HG03175 (cell line): Measurements from ENCODE around the gene VGLL1.

Source experiments
- ATAC-seq: cut with Tn5 transposase; IDR thresholded peaks from one replicate; pipeline ENCODE4 v1.9.1; 2021; ENCODE audit warnings: mild to moderate bottlenecking, moderate library complexity; ENCODE audit not compliant: unreplicated experiment

VGLL1 gene

DNA sequence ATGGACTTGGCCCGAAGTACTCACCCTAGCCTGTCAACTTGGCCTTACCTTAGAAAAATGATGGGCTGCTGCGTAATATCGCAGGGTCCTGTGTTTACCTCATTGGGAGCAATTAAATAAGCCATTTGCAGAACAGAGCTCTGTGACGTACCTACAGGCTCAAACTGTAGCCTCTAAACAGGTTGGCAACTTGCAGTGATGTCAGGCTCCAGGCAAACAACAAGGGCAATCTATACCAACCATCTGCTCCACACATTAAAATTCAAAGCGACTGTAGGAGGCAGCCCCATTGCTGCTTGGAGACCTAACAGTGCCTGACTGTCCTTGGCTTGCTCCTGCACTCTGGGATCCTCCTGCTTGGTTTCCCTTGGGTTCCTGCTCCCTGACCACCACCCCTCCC, 17.2 kb downstream of the VGLL1 start:
- ATAC-seq, result no peak

DNA sequence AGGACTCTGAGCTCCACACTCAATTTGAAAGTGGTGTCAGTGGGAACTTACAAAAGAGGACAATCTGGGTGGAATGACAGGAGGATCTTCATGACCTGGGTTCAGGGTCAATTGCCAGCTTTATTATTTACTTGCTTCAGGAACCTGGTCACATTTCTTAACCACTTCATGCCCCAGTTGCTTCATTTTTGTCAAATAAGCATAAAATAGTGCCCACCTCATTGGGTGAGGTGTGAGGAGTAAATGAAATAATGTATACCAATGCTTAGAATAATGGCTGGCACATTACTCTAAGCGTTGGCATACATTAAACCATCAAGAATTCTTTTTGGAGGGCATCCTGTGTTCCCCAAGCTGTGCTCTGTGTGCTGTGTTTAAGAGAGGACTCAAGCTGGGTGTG, 19.4 kb downstream of the VGLL1 start:
- ATAC-seq, result no peak

DNA sequence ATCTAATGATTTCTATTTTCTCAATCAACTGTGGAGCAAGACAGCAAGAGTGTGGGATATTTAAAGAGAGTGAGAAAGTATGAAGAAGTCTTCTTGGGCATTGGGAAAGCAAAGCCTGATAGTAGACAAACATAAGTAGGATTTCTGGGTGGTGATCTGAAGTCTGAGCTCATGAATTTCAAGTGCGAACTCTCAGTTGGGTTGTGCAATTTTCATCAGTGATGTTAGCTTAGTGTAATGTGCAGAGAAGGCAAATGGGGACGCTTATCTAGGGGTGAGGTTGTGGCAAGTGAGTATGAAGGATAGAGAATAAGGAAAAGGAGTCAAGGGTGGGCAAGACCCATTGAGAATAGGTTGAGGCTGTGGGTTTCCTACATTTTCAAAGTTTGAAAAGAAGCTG, 23.7 kb downstream of the VGLL1 start:
- no peak for ATAC-seq

DNA sequence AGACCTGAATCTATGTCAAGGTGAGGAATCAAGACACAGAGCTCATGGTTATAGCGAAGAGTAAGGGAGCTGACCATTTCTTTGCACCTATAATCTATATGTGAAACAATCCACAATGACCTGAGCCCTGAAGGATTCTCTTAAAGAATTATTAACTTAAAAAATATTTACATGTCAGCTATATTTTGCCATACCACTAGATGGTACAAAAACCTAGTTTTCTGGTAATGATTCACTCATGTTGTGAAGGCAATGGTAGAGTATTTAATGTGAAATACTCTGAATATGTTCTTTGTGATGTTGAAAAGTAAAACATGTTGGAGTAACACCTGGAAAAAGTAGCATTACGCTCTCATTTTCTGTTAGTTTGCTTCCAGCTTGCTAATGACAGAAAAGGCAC, 40.0 kb downstream of the VGLL1 start:
- peak; percentile 76 for ATAC-seq

DNA sequence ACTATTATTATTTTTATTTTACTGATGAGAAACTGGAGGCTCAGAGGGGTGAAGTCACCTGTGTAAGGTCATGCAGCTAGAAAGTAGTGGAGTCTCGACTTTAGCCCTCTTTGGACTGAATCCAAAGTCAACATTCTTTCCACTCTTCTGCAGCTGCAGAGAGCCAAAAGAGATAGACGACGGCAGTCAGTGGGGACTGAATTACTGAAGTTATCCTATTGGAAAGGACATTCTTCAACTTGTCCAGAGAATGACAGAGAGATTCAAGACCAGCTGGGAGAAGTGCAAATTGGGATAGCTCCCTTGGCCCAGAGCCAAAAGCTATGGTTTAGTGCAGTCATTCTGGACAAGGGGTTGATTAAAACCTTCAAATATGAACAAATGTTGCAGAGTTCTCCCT, 42.5 kb downstream of the VGLL1 start:
- ATAC-seq, result no peak

DNA sequence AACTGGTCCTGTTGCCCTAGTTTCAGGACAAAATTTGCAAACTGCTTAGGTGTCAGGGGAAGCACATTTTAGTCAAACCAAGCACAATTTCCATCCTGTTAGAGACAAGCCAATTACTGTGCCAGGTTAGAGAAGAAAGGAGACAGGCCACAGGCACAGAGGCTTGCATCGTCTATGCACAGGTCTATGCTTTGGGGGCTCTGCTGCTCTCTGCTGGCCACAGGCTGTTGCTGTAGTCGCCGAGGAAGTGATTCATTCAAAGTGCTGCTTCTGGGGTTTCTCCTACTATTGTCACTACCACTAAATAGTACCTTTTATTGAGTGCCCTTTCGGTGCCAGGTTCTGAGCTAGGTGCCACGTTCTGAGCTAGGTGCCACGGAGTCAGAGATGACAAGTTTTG, 45.5 kb downstream of the VGLL1 start:
- ATAC-seq, result peak; percentile 95

DNA sequence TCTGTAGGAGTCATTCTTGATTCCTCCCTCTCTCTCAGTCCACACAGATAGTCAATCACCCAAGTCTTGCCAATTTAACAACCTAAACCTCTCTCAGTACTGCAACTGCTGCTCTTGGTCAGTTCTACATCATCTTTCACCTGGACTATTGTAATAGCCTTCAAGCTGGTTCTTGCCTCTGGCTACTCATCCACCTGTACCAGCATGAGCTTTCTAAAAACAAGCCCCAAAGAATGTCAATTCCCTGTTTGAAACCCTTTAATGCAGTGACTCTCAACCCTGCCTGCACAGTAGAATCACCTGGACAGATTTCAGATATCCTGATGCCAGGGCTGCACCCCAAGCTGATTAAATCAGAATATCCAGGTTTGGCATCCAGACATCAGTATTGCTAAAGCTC, 48.3 kb downstream of the VGLL1 start:
- ATAC-seq, result no peak

DNA sequence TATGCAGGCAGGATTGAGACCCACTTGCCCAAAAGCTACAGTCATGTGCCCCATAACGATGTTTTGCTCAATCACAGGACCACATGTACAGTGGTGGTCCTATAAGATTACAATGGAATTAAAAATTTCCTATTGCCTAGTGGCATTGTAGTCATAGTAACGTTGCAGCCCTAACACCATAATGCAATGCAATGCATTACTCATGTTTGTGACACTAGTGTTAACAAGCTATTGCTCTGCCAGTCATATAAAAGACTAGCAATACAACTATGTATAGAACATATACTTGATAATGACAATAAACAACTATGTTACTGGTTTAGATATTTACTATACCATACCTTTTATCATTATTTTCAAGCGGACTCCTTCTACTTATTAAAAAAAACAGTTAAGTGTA, 50.6 kb downstream of the VGLL1 start:
- ATAC-seq, result no peak

DNA sequence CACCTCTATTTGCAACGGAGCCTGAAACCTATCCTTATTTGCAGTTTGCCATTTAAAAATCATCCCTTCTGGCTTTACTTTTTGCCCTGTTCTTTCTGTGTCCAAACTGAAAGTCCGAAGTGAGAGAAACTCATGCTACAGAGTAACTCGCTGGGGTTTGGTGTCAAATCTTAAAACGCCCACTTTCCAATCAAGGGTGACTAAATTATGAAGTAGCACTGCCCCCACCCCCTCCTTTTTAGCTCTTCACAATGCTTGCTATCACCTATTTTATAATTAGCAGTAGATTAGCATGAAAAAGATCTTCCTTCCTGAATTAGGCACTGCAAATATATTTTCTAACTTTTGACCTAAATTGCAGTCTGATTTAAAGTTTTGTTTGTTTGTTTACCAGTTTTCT, 52.5 kb downstream of the VGLL1 start:
- peak; percentile 55 for ATAC-seq

DNA sequence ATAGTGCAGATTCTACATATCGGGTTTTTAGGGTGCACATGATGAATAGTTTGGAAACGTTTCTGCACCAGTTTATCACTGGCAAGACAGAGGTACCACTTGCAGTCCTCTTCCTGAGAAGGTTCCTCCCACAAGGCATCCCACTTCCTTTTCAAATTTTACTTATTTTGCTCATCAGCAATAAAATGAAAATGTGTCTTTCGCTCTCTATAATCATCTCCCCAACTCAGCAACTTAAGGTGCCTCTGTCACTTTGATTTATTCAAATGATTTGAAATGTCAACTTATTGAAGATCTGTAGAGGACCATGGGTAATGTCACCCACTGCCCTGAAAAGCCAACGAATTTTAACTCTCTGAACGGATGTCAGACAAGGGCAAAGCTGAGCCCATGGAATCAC, 53.2 kb downstream of the VGLL1 start:
- no peak for ATAC-seq

DNA sequence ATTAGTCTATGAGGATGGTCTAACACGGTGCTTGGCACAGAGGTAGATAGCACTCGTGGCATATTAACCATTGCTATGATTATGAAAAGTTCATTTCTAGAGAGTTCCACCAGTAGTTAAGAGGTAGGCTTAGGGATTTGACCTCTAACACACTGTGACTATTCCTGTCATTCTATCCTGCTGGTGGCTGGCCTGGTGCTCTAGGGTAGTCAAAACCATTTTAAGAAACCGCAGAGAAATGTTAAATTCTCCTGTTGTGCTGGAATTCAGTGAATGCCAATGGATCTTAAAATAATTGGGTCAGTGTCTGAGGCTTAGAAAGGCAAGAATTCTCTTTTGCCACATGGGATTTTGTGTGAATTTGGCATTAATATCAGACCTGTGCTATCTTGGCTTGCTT, 53.9 kb downstream of the VGLL1 start:
- no peak for ATAC-seq

DNA sequence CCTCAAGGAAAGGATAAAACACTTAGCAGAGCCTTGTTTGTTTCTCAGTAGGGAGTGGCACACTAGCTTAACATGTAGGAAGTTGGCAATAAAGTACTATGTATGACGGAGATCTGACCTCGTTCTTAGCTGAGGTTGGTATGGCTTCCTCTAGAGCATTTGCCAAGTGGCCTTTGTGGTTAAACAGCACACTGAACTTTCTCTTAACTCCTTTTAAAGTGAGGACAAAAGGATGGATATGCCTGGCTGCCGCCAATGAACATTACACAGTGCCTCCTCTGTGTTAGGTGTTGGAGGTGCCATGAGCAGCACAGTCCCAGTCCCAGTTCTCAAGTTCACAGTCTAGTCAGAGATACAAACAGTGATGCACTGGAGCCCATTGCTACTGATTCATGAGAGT, 54.4 kb downstream of the VGLL1 start:
- ATAC-seq, result no peak

DNA sequence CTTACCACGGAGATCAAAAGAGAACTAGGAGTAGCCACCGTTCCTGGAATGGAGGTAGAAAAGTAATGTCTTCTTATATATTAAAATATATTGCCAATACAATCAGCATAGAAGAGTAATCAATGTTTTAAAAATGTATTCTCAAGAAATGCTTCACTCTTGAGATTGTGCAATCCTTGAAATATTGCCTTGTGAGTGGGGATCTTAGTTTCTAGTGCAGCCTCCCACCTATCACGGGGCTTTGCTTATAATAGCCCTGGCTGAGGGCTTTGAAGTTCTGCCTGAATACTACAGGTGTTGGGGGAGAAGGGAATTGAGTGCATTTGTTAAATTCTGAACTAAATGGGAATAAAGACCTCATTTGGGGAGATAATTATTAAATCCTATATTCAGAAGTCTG, 55.5 kb downstream of the VGLL1 start:
- no peak for ATAC-seq

DNA sequence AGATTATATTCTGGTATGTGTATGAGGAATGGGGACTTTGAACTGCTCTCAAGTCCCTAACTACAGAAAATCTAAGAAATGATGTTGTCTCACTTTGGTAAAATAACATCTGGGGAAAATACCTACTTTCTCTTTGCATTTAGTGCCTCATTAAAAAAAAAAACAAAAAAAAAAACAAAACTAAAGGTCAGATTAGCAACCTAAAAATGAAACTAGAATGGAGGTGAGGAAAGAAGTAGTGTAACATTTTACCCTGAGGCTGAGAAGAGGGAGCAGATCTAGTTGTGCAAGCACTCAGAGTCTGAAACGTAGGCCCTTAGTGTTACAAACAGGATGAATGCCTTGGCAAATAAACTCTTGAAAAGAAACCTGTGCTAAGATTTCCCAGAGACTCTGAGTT, 56.0 kb downstream of the VGLL1 start:
- peak; percentile 53 for ATAC-seq

DNA sequence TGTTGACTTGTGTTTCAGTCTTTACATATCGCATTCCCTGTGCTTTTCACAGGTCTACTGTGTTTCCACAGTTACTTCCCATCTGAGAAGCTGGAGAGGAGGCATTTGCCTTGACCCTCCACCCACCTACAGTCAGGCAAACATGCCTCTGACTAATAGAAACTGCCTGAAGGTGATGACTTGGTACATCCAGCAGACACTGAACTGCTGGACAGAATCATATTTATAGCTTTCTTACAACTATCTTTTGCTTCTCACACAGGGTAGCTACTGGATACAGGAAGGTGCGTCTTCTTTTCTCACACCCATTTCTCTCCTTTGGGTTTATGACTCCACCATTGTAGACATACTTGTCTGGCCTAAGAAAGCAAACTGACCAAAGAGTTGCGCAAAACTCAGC, 58.0 kb downstream of the VGLL1 start:
- no peak for ATAC-seq

DNA sequence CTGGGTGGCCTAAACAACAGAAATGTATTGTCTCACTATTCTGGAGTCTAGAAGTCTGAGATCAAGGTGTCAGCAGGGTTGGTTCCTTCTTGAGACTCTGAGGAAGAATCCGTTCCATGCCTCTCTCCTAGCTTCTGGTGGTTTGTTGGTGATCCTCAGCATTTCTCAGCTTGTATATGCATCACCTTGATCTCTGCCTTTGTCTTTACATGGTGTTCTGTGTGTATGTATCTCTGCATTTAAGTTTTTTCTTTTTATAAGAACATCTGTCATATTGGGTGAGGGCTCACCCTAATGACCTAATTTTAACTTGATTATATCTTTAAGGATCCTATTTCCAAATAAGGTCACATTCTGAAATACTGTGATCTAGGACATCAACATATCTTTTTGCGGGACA, 65.3 kb downstream of the VGLL1 start:
- ATAC-seq, result no peak

DNA sequence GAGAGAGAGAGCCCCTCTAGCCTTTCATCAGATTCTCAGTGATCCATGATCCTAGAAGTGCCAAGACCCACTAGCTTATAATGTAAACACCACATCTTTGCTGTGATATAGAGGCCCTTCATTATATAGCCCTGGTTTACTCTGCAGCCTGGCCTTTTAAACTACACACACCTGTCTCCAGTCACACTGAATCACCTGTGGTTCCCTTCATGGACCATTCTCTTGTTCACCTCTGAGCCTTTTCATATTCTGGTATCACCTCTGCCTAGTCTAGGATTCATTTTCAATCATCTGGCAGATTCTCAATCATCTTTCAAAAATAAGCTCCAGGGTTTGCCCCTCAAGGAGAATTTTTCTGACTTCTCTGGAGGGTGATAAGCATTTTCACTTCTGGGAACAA, 65.9 kb downstream of the VGLL1 start:
- no peak for ATAC-seq

DNA sequence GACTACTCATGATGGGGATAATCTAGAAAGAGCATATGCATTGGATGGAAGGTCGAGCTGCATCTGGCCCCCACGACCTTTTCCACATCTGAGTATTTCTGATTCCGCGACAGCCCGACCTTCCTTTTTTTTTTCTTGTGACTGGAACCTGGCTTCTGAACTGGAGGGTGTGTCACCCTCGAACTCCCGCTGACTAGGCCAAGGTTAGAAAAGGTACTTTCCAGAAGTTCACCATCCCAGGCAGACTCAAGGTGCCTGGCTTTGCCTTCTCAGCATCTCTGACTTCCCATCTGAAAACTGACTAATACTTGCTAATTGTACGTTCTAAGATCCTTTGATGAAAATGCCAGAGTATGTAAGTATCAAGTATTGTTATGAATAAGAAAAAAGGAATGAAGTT, 66.6 kb downstream of the VGLL1 start:
- ATAC-seq, result no peak

DNA sequence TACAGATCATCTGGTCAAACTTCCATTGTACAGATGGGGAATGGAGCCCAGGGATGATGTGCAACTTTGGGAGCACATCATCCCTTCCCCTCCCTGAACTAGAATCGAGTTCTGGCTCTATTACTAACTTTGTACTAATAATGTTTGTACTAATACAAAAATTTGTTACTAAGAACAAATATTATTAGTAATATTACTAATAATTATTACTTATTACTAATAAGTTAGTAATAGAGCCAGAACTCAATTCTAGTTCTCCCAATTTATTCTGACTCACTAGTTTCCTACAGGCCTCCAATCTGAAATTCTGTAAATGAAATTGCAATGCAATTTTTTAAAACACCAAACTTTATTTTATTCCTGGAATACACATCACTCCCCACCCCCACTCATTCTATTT, 68.0 kb downstream of the VGLL1 start:
- ATAC-seq, result no peak
